HG02973 (cell line): ENCODE data around the gene TNS1.
"Not testable (repeated sequence)": the region's sequence is repeated elsewhere in the genome, so short reads cannot be mapped to it uniquely, and the experiment has no call there.

ENCODE experiments used
- ATAC-seq: cut with Tn5 transposase; IDR thresholded peaks from one replicate; pipeline ENCODE4 v1.9.1; 2021; ENCODE audit warnings: moderate library complexity; ENCODE audit not compliant: unreplicated experiment

Gene TNS1

GRCh38 chr2:218002845-218003180, at the start of gene TNS1:
TNS1 (minus strand) TSS chr2:218002995; CDS start chr2:218002872, 123 bp downstream.
- no peak for ATAC-seq

GRCh38 chr2:218051903-218052302, 49.1 kb upstream of the TNS1 start:
- ATAC-seq, result no peak

- ATAC-seq, result no peak
Measured at GRCh38 chr2:218047536-218048225, 44.9 kb upstream of the TNS1 start.

GRCh38 chr2:218046238-218046637, 43.4 kb upstream of the TNS1 start:
- ATAC-seq, result peak; percentile 77

- ATAC-seq, result not testable (repeated sequence)
Measured at GRCh38 chr2:218044599-218044998, 41.8 kb upstream of the TNS1 start.

GRCh38 chr2:218043701-218044109, 40.9 kb upstream of the TNS1 start:
- ATAC-seq, result no peak

- no peak for ATAC-seq
Measured at GRCh38 chr2:218043100-218043499, 40.3 kb upstream of the TNS1 start.

GRCh38 chr2:218041302-218042168, 38.7 kb upstream of the TNS1 start:
- no peak for ATAC-seq

GRCh38 chr2:218040883-218041282, 38.1 kb upstream of the TNS1 start:
- no peak for ATAC-seq

- no peak for ATAC-seq
Measured at GRCh38 chr2:218039171-218039570, 36.4 kb upstream of the TNS1 start.

GRCh38 chr2:218036371-218036770, 33.6 kb upstream of the TNS1 start:
- ATAC-seq, result no peak

- no peak for ATAC-seq
Measured at GRCh38 chr2:218035463-218036100, 32.8 kb upstream of the TNS1 start.

GRCh38 chr2:218034497-218035213, 31.9 kb upstream of the TNS1 start:
- ATAC-seq, result peak; percentile 68

- no peak for ATAC-seq
Measured at GRCh38 chr2:218033590-218034496, 31.0 kb upstream of the TNS1 start.

GRCh38 chr2:218033208-218033589, 30.4 kb upstream of the TNS1 start:
- no peak for ATAC-seq

GRCh38 chr2:218032336-218033171, 29.8 kb upstream of the TNS1 start:
- no peak for ATAC-seq

- no peak for ATAC-seq
Measured at GRCh38 chr2:218031771-218032257, 29.0 kb upstream of the TNS1 start.

GRCh38 chr2:218031261-218031660, 28.5 kb upstream of the TNS1 start:
- no peak for ATAC-seq
